CD14-positive monocyte (primary cell): ENCODE measurements around the gene CBLIF. TPM values are rescaled to one million over a fixed set of nuclear protein-coding genes. Genes with fewer than 3 reads are reported as not detected.
"Not testable (repeated sequence)": the region's sequence is repeated elsewhere in the genome, so short reads cannot be mapped to it uniquely, and the experiment has no call there.

ENCODE experiments used
- DNase-seq, 3 donors: peaks; one replicate each; pipeline ENCODE4 v3.0.0-alpha.2; 2011 to 2022
- H2AFZ ChIP-seq: 2 replicates; pipeline ENCODE4 v1.6.0; 2012; ENCODE audit warnings: mild to moderate bottlenecking, low read depth, low read length, inconsistent platforms; ENCODE audit not compliant: insufficient read depth, poor library complexity, severe bottlenecking
- H3K27ac ChIP-seq, 2 donors: 1 replicate in 1 of 2; 2 replicates in 1 of 2; pipeline ENCODE4 v1.5.1; 2012 to 2013; ENCODE audit warnings: low read length in 2 of 2, control low read depth in 1 of 2, inconsistent platforms in 1 of 2, low read depth in 1 of 2, mild to moderate bottlenecking in 1 of 2
- H3K27me3 ChIP-seq, 2 donors: one replicate each; pipeline versions ENCODE4 v1.6.0 to v1.6.1; 2011 to 2013; ENCODE audit warnings: low read length in 2 of 2; ENCODE audit not compliant: control insufficient read depth in 2 of 2, insufficient read depth in 2 of 2
- H3K36me3 ChIP-seq, 2 donors: replicated peaks in 1 of 2; 1 replicate in 1 of 2; 2 replicates in 1 of 2; pipeline versions ENCODE4 v1.5.1 to v1.6.1; 2012 to 2013; ENCODE audit warnings: low read length in 2 of 2, control low read depth in 1 of 2, inconsistent platforms in 1 of 2, mild to moderate bottlenecking in 1 of 2; ENCODE audit not compliant: insufficient read depth in 2 of 2, control insufficient read depth in 1 of 2
- H3K4me1 ChIP-seq, 2 donors: 1 replicate in 1 of 2; 2 replicates in 1 of 2; pipeline versions ENCODE4 v1.5.1 to v1.6.1; 2012 to 2013; ENCODE audit warnings: low read length in 2 of 2, control low read depth in 1 of 2, inconsistent platforms in 1 of 2, mild to moderate bottlenecking in 1 of 2, moderate library complexity in 1 of 2; ENCODE audit not compliant: insufficient read depth in 2 of 2, control insufficient read depth in 1 of 2
- H3K4me2 ChIP-seq: replicated peaks from 2 replicates; pipeline ENCODE3; 2012; ENCODE audit warnings: low read length, moderate library complexity, mild to moderate bottlenecking; ENCODE audit not compliant: poor library complexity, severe bottlenecking; ENCODE audit errors: extremely low read depth
- H3K4me3 ChIP-seq, 3 experiments: fragments of 200-600 bp in 1 of 3; sonication (generic) in 1 of 3; replicated peaks in 1 of 3; 1 replicate in 2 of 3; 2 replicates in 1 of 3; pipeline ENCODE4 v1.5.1; 2011 to 2013; ENCODE audit warnings: low read length in 3 of 3, mild to moderate bottlenecking in 3 of 3, control low read depth in 2 of 3, low read depth in 2 of 3, inconsistent platforms in 1 of 3, moderate library complexity in 1 of 3
- H3K79me2 ChIP-seq: 2 replicates; pipeline ENCODE4 v1.6.0; 2012; ENCODE audit warnings: mild to moderate bottlenecking, control low read depth, inconsistent platforms, low read length, moderate library complexity; ENCODE audit not compliant: insufficient read depth
- H3K9ac ChIP-seq: 2 replicates; pipeline ENCODE4 v1.6.0; 2017; ENCODE audit warnings: low read length, mild to moderate bottlenecking; ENCODE audit not compliant: insufficient read depth, poor library complexity, severe bottlenecking
- H3K9me3 ChIP-seq, 2 donors: replicated peaks in 1 of 2; 1 replicate in 1 of 2; 2 replicates in 1 of 2; pipeline versions ENCODE4 v1.5.1 to v1.6.1; 2012 to 2013; ENCODE audit warnings: low read length in 2 of 2, control low read depth in 1 of 2; ENCODE audit not compliant: control insufficient read depth in 1 of 2, insufficient read depth in 1 of 2
- H4K20me1 ChIP-seq: 2 replicates; pipeline ENCODE4 v1.6.0; 2012; ENCODE audit warnings: mild to moderate bottlenecking, low read length, control low read depth, moderate library complexity; ENCODE audit not compliant: insufficient read depth
- H3K27ac Mint-ChIP-seq, 7 donors: one replicate each; pipeline ENCODE4 v1.8.0; 2020; ENCODE audit warnings: mild to moderate bottlenecking in 7 of 7, mixed read lengths in 7 of 7, moderate library complexity in 6 of 7, inconsistent platforms in 2 of 7
- H3K27me3 Mint-ChIP-seq, 3 donors: one replicate each; pipeline ENCODE4 v1.8.0; 2021 to 2022; ENCODE audit warnings: low read depth in 3 of 3, mild to moderate bottlenecking in 3 of 3, mixed read lengths in 3 of 3, moderate library complexity in 3 of 3, inconsistent platforms in 1 of 3
- H3K36me3 Mint-ChIP-seq, 2 donors: one replicate each; pipeline ENCODE4 v1.8.0; 2020; ENCODE audit warnings: mixed read lengths in 2 of 2, inconsistent platforms in 1 of 2, mild to moderate bottlenecking in 1 of 2
- H3K4me1 Mint-ChIP-seq: one replicate; pipeline ENCODE4 v1.8.0; 2020; ENCODE audit warnings: mild to moderate bottlenecking, mixed read lengths
- H3K4me3 Mint-ChIP-seq, 2 donors: one replicate each; pipeline ENCODE4 v1.8.0; 2020; ENCODE audit warnings: mild to moderate bottlenecking in 2 of 2, mixed read lengths in 2 of 2, moderate library complexity in 1 of 2
- H3K9me3 Mint-ChIP-seq, 7 donors: one replicate each; pipeline ENCODE4 v1.8.0; 2020 to 2022; ENCODE audit warnings: mixed read lengths in 7 of 7, mild to moderate bottlenecking in 6 of 7, moderate library complexity in 6 of 7, inconsistent platforms in 2 of 7
- CTCF ChIP-seq: fragments of 200-600 bp; IDR thresholded peaks from one replicate; pipeline ENCODE4 v1.8.0; 2022; ENCODE audit warnings: antibody characterized with exemption, mild to moderate bottlenecking
- WGBS: methylation state at CpG from one replicate; pipeline ENCODE4 v1.1.5; 2013; ENCODE audit warnings: missing lambda C conversion rate; ENCODE audit not compliant: insufficient coverage; 5-methylcytosine and 5-hydroxymethylcytosine counted together
- intact Hi-C, 2 donors: fragments of 100-400 bp; cut with micrococcal nuclease; formaldehyde crosslinking; loops; one replicate each; pipeline versions ENCODE4 v1.15.0 to v1.15.1; 2023
- polyA plus RNA-seq, 3 donors: library from polyadenylated mRNA; depleted of rRNA in 1 of 3; unstranded in 2 of 3; stranded (reverse) in 1 of 3; fragments of 300-500 nt in 2 of 3; fragments of >200 nt in 1 of 3; fragmentation: Illumina TruSeq in 2 of 3; gene quantifications; 1 replicate in 2 of 3; 2 replicates in 1 of 3; pipeline ENCODE4 v1.2.3, GENCODE V29; 2012 to 2021

The CBLIF gene
- polyA plus RNA-seq, 3 donors, result not detected

GRCh38 chr11:59818572-59818971 is 26.7 kb downstream of the CBLIF start:
- peak overlapping the region; percentile 18 for H2AFZ ChIP-seq
- peaks cover 24% of the 10 kb centered on the region for H3K4me1 Mint-ChIP-seq
- peaks cover 18 to 22% of the 10 kb centered on the region in 2 donors for H3K4me1 ChIP-seq
- DNase-seq, result no peak
- TF ChIP-seq CTCF, result no peak
- H3K27ac Mint-ChIP-seq, result peak overlapping the region in 1 of 7 donors; percentile 61
- no peaks in the 10 kb centered on the region for H3K36me3 Mint-ChIP-seq
- H3K9ac ChIP-seq, result no peak overlapping the region
- no peaks in the 10 kb centered on the region for H3K9me3 ChIP-seq
- no peaks in the 10 kb centered on the region for H3K27me3 ChIP-seq
- no peak overlapping the region for H3K27ac ChIP-seq
- no peak overlapping the region for H3K4me3 ChIP-seq
- intact Hi-C loops, result no loop called here
- H3K4me2 ChIP-seq, result no peak overlapping the region
- no peaks in the 10 kb centered on the region for H3K9me3 Mint-ChIP-seq
- no peaks in the 10 kb centered on the region for H3K79me2 ChIP-seq
- no peaks in the 10 kb centered on the region for H3K27me3 Mint-ChIP-seq
- H3K36me3 ChIP-seq, result no peaks in the 10 kb centered on the region
- H4K20me1 ChIP-seq, result no peaks in the 10 kb centered on the region
- WGBS, result 0% methylated on average over 1 of the region's 4 CpGs
- H3K4me3 Mint-ChIP-seq, result no peak overlapping the region

- H3K4me3 ChIP-seq, H3K9ac ChIP-seq, H3K27me3 ChIP-seq, H3K36me3 ChIP-seq, H3K4me3 Mint-ChIP-seq, H3K27ac ChIP-seq, H3K9me3 ChIP-seq, H4K20me1 ChIP-seq, H3K27ac Mint-ChIP-seq, H2AFZ ChIP-seq, H3K9me3 Mint-ChIP-seq, intact Hi-C loops, H3K4me2 ChIP-seq, H3K79me2 ChIP-seq, H3K36me3 Mint-ChIP-seq, DNase-seq, H3K27me3 Mint-ChIP-seq: not testable (repeated sequence)
- peaks cover 16 to 23% of the 10 kb centered on the region in 2 donors for H3K4me1 ChIP-seq
- WGBS, result no CpG with 5 or more reads among the region's 1 CpG
- H3K4me1 Mint-ChIP-seq, result peaks cover 20% of the 10 kb centered on the region
Observed at GRCh38 chr11:59816434-59816833, 28.9 kb downstream of the CBLIF start.
